ENCODE data around the gene GAB3.

The GAB3 gene

DNA sequence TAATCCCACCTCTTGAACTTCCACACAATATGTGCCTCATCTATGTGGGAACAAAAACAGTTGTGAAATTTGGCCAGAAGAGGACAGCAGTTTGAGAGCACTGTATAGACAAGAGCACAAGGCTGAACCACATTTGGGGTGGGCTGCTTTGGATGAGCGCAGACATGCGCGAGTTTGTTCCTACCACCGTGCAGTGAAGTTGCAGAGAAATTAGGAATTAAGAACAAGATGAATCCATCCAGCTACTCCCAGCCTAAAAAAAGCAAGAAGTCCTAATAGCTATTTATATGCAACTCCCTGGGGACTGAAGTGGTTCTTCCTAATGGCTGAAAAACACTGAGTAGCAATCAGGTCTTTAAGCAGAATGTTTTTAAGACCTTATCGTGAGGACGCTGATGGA lies 1.0 kb downstream of the GAB3 start:
- peaks cover 36% of the 10 kb centered on the region for H3K27me3 ChIP-seq (ENCODE audit: low read depth, low read length)
- 0 out of 2 replicates have a peak, but pooled peaks cover 5% of the 10 kb centered on the region for H4K20me1 ChIP-seq (ENCODE audit: insufficient read depth, low read length)
- TF ChIP-seq, protein P1, sequence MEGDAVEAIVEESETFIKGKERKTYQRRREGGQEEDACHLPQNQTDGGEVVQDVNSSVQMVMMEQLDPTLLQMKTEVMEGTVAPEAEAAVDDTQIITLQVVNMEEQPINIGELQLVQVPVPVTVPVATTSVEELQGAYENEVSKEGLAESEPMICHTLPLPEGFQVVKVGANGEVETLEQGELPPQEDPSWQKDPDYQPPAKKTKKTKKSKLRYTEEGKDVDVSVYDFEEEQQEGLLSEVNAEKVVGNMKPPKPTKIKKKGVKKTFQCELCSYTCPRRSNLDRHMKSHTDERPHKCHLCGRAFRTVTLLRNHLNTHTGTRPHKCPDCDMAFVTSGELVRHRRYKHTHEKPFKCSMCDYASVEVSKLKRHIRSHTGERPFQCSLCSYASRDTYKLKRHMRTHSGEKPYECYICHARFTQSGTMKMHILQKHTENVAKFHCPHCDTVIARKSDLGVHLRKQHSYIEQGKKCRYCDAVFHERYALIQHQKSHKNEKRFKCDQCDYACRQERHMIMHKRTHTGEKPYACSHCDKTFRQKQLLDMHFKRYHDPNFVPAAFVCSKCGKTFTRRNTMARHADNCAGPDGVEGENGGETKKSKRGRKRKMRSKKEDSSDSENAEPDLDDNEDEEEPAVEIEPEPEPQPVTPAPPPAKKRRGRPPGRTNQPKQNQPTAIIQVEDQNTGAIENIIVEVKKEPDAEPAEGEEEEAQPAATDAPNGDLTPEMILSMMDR (IDR thresholded peaks at IDR 0.05; ENCODE audit: low read depth, low read length), result no peak; the same call in 1 of the 2 replicates
- TF ChIP-seq EZH2phosphoT487 (IDR thresholded peaks at IDR 0.05; ENCODE audit: low read depth), result no peak
- H3K27ac ChIP-seq (ENCODE audit: low read length), result no peak overlapping the region
- H3K79me2 ChIP-seq (ENCODE audit: low read length), result no peaks in the 10 kb centered on the region
- H3K4me2 ChIP-seq (ENCODE audit: low read length), result peak overlapping the region; percentile 99
- H3K4me3 ChIP-seq (ENCODE audit: low read length), result peak overlapping the region; percentile 93
- H2AFZ ChIP-seq (ENCODE audit: low read depth, low read length), result peak overlapping the region; percentile 62; the same call in 1 of the 2 replicates
- no peaks in the 10 kb centered on the region for H3K9me3 ChIP-seq (ENCODE audit: insufficient read depth, low read length)
- H3K9ac ChIP-seq (ENCODE audit: low read length), result peak overlapping the region; percentile 58; the same call in 1 of the 2 replicates
- peaks cover 7% of the 10 kb centered on the region for H3K4me1 ChIP-seq (ENCODE audit: low read length)
- H3K36me3 ChIP-seq (replicated peaks; ENCODE audit: low read depth, low read length), result no peaks in the 10 kb centered on the region

DNA sequence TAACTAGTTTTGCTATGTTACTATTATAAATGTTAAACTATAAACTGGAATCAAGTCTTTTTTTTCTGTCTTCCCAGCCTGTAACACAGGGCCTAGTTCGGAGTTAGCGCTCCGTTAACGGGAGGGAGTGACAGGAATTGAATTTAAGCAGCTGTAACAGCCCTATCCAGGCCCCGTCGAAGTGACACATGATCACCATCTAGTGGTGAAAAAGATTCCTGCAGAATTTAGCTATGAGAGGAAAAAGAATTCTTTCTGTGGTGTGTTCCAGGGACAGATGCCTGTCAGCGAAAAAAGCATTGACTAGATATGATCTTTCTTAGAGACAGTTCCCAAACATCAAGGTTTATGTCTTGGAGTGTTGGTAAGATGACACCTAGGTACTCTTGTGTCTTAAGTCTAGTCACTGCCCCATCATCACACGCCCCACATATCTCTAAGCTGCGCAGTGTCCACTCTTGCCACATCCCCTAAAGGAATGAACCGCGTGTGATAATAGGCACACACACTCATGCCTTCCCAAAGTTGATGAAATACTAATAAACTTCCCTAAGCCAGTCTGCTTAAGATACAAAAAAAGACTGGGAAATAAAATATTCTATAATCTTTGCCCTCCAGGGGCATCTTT lies 2.1 kb downstream of the GAB3 start:
- peaks cover 7% of the 10 kb centered on the region for H3K4me1 ChIP-seq (ENCODE audit: low read length)
- H3K4me2 ChIP-seq (ENCODE audit: low read length), result peak overlapping the region; percentile 54
- no peak overlapping the region for H2AFZ ChIP-seq (ENCODE audit: low read depth, low read length)
- H3K79me2 ChIP-seq (ENCODE audit: low read length), result no peaks in the 10 kb centered on the region
- no peak overlapping the region for H3K9ac ChIP-seq (ENCODE audit: low read length)
- TF ChIP-seq EZH2phosphoT487 (IDR thresholded peaks at IDR 0.05; ENCODE audit: low read depth), result no peak
- TF ChIP-seq, protein P1 (IDR thresholded peaks at IDR 0.05; ENCODE audit: low read depth, low read length), result peak; percentile 63
- H4K20me1 ChIP-seq (ENCODE audit: insufficient read depth, low read length), result 0 out of 2 replicates have a peak, but pooled peaks cover 5% of the 10 kb centered on the region
- no peaks in the 10 kb centered on the region for H3K9me3 ChIP-seq (ENCODE audit: insufficient read depth, low read length)
- H3K27ac ChIP-seq (ENCODE audit: low read length), result no peak overlapping the region
- peaks cover 36% of the 10 kb centered on the region for H3K27me3 ChIP-seq (ENCODE audit: low read depth, low read length)
- no peaks in the 10 kb centered on the region for H3K36me3 ChIP-seq (replicated peaks; ENCODE audit: low read depth, low read length)
- H3K4me3 ChIP-seq (ENCODE audit: low read length), result no peak overlapping the region

DNA sequence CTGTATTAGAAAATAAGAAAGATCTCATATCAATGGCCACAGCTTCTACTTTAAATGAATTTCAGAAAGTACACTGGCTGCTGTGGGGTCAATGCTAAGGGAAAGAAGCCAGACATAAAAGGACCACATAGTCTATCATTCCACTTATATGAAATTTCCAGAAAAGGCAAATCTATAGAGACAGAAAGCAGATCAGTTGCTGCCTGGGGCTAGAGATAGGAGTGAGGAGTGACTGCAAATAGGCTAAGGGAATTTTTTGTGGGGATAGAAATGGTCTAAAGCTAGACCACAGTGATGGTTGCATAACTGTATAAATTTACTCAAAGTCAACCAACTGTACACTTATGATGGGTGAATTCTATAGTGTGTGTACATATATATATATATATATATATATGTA lies 8.3 kb downstream of the GAB3 start:
- TF ChIP-seq, protein P1 (IDR thresholded peaks at IDR 0.05; ENCODE audit: low read depth, low read length), result no peak
- TF ChIP-seq EZH2phosphoT487 (IDR thresholded peaks at IDR 0.05; ENCODE audit: low read depth), result no peak

DNA sequence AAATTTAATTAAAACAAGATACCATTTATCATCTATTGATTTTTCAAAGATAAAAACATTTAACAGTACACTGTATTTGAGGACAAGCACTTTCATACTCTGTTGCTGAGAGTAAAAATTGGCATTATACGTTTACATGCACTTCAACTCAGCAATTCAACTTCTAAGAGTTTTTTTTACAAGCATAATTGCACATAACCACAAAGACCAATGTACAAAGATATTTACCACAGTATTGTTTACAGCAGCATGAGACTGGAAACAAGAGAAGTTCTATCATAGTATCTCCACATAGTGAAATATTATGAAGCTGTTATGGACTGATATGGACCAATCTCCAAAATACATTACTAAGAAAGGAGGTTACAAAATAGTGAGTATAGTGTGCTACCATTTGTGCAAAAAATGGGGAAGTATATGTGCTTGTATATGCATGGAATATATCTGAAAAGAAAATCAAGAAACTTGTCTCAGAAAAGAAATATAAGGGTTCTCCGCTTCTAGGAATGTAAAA lies 10.9 kb downstream of the GAB3 start:
- no peaks in the 10 kb centered on the region for H3K79me2 ChIP-seq (ENCODE audit: low read length)
- H3K9me3 ChIP-seq (ENCODE audit: insufficient read depth, low read length), result no peaks in the 10 kb centered on the region
- H3K4me1 ChIP-seq (ENCODE audit: low read length), result no peaks in the 10 kb centered on the region
- H3K4me3 ChIP-seq (ENCODE audit: low read length), result no peak overlapping the region
- no peak overlapping the region for H3K9ac ChIP-seq (ENCODE audit: low read length)
- H3K4me2 ChIP-seq (ENCODE audit: low read length), result no peak overlapping the region
- no peaks in the 10 kb centered on the region for H3K27me3 ChIP-seq (ENCODE audit: low read depth, low read length)
- no peak overlapping the region for H2AFZ ChIP-seq (ENCODE audit: low read depth, low read length)
- TF ChIP-seq, protein P1 (IDR thresholded peaks at IDR 0.05; ENCODE audit: low read depth, low read length), result no peak
- TF ChIP-seq EZH2phosphoT487 (IDR thresholded peaks at IDR 0.05; ENCODE audit: low read depth), result no peak
- H3K36me3 ChIP-seq (replicated peaks; ENCODE audit: low read depth, low read length), result no peaks in the 10 kb centered on the region
- H3K27ac ChIP-seq (ENCODE audit: low read length), result no peak overlapping the region
- no peaks in the 10 kb centered on the region for H4K20me1 ChIP-seq (ENCODE audit: insufficient read depth, low read length)

More for the DNA sequence above, 8.3 kb downstream of the GAB3 start:
- Histone ChIP-seq H3K4me3 (ENCODE audit: low read length) (no peak overlapping the region), H3K27me3 (ENCODE audit: low read depth, low read length) (no peaks in the 10 kb centered on the region), H3K9ac (ENCODE audit: low read length) (no peak overlapping the region), H3K27ac (ENCODE audit: low read length) (no peak overlapping the region), H4K20me1 (ENCODE audit: insufficient read depth, low read length) (no peaks in the 10 kb centered on the region), H2AFZ (ENCODE audit: low read depth, low read length) (no peak overlapping the region), H3K4me1 (ENCODE audit: low read length) (no peaks in the 10 kb centered on the region), H3K36me3 (replicated peaks; ENCODE audit: low read depth, low read length) (no peaks in the 10 kb centered on the region), H3K79me2 (ENCODE audit: low read length) (no peaks in the 10 kb centered on the region), H3K4me2 (ENCODE audit: low read length) (no peak overlapping the region), H3K9me3 (ENCODE audit: insufficient read depth, low read length) (no peaks in the 10 kb centered on the region)

Measured in OCI-LY3 (cell line).